Progenitor cell of endocrine pancreas (in vitro differentiated cells): ENCODE data around the gene MESP2. TPM values are rescaled to one million over a fixed set of nuclear protein-coding genes. Genes with fewer than 3 reads are reported as not detected.
"Not testable (repeated sequence)": the region's sequence is repeated elsewhere in the genome, so short reads cannot be mapped to it uniquely, and the experiment has no call there.

Experiments used
- DNase-seq: peaks from one replicate; pipeline ENCODE4 v3.0.0; 2021; ENCODE audit warnings: low spot score; ENCODE audit not compliant: unreplicated experiment
- H3K27ac Mint-ChIP-seq: 2 replicates; pipeline ENCODE4 v1.8.0; 2021; ENCODE audit warnings: mild to moderate bottlenecking, moderate library complexity, mixed read lengths
- H3K27me3 Mint-ChIP-seq: 2 replicates; pipeline ENCODE4 v1.8.0; 2021; ENCODE audit warnings: mixed read lengths
- H3K36me3 Mint-ChIP-seq: 2 replicates; pipeline ENCODE4 v1.8.0; 2022; ENCODE audit warnings: mixed read lengths; ENCODE audit not compliant: insufficient read depth
- H3K4me1 Mint-ChIP-seq: 2 replicates; pipeline ENCODE4 v1.8.0; 2021; ENCODE audit warnings: low read depth, mixed read lengths
- H3K4me3 Mint-ChIP-seq: 2 replicates; pipeline ENCODE4 v1.8.0; 2021; ENCODE audit warnings: low read depth, mild to moderate bottlenecking, moderate library complexity, mixed read lengths
- H3K9me3 Mint-ChIP-seq: 2 replicates; pipeline ENCODE4 v1.8.0; 2021; ENCODE audit warnings: low read depth, mixed read lengths
- total RNA-seq: library from RNA; stranded (reverse); gene quantifications from 2 replicates; pipeline ENCODE4 v1.2.1, GENCODE V29; 2021
- TF ChIP-seq, protein P1 (sequence below): fragments of 200-600 bp; sonication (generic); IDR thresholded peaks from one replicate; pipeline ENCODE4 v1.5.0; 2021; ENCODE audit warnings: antibody characterized with exemption, mild to moderate bottlenecking; ENCODE audit not compliant: unreplicated experiment

Gene MESP2
- total RNA-seq, 1 donor from 2014 or later, result not detected

GRCh38 chr15:89780601-89781000, 4.5 kb downstream of the MESP2 start:
- H3K36me3 Mint-ChIP-seq, result no peaks in the 10 kb centered on the region
- no peak overlapping the region for H3K27ac Mint-ChIP-seq
- TF ChIP-seq, protein P1, sequence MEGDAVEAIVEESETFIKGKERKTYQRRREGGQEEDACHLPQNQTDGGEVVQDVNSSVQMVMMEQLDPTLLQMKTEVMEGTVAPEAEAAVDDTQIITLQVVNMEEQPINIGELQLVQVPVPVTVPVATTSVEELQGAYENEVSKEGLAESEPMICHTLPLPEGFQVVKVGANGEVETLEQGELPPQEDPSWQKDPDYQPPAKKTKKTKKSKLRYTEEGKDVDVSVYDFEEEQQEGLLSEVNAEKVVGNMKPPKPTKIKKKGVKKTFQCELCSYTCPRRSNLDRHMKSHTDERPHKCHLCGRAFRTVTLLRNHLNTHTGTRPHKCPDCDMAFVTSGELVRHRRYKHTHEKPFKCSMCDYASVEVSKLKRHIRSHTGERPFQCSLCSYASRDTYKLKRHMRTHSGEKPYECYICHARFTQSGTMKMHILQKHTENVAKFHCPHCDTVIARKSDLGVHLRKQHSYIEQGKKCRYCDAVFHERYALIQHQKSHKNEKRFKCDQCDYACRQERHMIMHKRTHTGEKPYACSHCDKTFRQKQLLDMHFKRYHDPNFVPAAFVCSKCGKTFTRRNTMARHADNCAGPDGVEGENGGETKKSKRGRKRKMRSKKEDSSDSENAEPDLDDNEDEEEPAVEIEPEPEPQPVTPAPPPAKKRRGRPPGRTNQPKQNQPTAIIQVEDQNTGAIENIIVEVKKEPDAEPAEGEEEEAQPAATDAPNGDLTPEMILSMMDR, result no peak
- no peaks in the 10 kb centered on the region for H3K9me3 Mint-ChIP-seq
- no peaks in the 10 kb centered on the region for H3K4me1 Mint-ChIP-seq
- DNase-seq, result no peak
- H3K27me3 Mint-ChIP-seq, result peaks cover 36% of the 10 kb centered on the region
- H3K4me3 Mint-ChIP-seq, result no peak overlapping the region

- Mint-ChIP-seq H3K27ac (no peak overlapping the region), H3K36me3 (no peaks in the 10 kb centered on the region), H3K9me3 (no peaks in the 10 kb centered on the region), H3K4me1 (no peaks in the 10 kb centered on the region), H3K4me3 (no peak overlapping the region), H3K27me3 (peaks cover 35% of the 10 kb centered on the region)
- DNase-seq, result no peak
- TF ChIP-seq, protein P1, result no peak
These were observed 4.9 kb downstream of the MESP2 start for GRCh38 chr15:89781055-89781454.

DNA sequence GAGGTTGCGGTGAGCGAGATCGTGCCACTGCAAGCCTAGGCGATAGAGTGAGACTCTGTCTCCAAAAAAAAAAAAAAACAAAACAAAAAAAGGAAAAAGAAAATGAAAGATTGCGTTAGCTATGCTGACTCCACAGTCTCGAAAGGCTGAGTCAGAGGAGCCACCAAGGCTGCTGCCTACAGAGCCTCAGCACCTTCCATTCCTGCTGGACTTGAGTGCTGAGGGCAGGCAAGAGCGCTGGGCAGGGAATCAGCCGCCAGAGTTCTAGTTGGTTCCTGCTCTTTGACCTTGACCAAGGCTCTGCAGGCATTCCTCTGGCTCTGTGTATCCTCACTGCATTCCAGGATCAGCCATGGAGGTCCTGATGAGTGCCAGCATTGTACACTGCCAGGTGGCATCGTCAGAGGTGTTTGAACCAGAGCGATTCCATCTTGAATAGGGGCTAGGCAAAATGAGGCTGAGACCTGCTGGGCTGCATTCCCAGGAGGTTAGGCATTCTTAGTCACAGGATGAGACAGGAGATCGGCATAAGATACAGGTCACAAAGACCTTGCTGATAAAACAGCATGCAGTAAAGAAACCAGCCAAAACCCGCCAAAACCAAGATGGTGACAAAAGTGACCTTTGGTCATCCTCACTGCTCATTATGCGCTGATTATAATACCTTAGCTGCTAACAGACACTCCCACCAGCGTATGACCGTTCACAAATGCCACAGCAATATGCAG, 5.9 kb downstream of the MESP2 start:
- no peak for DNase-seq
- H3K4me1 Mint-ChIP-seq, result no peaks in the 10 kb centered on the region
- no peak overlapping the region for H3K27ac Mint-ChIP-seq
- H3K4me3 Mint-ChIP-seq, result no peak overlapping the region
- H3K27me3 Mint-ChIP-seq, result peaks cover 33% of the 10 kb centered on the region
- no peaks in the 10 kb centered on the region for H3K9me3 Mint-ChIP-seq
- TF ChIP-seq, protein P1, result no peak
- H3K36me3 Mint-ChIP-seq, result no peaks in the 10 kb centered on the region

DNA sequence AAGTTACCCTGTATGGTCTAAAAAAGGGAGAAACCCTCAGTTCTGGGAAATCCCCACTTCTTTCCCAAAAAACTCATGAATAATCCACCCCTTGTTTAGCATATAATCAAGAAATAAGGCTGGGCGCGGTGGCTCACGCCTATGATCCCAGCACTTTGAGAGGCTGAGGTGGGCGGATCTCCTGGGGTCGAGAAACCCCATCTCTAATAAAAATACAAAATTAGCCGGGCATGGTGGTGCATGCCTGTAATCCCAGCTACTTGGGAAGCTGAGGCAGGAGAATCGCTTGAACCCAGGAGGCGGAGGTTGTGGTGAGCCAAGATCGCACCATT, 6.5 kb downstream of the MESP2 start:
- not testable (repeated sequence) for DNase-seq, H3K4me3 Mint-ChIP-seq, H3K36me3 Mint-ChIP-seq, H3K4me1 Mint-ChIP-seq, H3K27ac Mint-ChIP-seq, H3K9me3 Mint-ChIP-seq
- H3K27me3 Mint-ChIP-seq, result peaks cover 28% of the 10 kb centered on the region

GRCh38 chr15:89783111-89783860, 7.2 kb downstream of the MESP2 start:
- Mint-ChIP-seq H3K27me3 (peaks cover 21% of the 10 kb centered on the region), H3K9me3 (peaks cover 7% of the 10 kb centered on the region), H3K4me1 (no peaks in the 10 kb centered on the region), H3K36me3 (no peaks in the 10 kb centered on the region), H3K27ac (no peak overlapping the region), H3K4me3 (no peak overlapping the region)
- TF ChIP-seq, protein P1, result no peak
- DNase-seq, result no peak
